Activated CD4-positive, CD25-positive, alpha-beta regulatory T cell (primary cell): ENCODE measurements around the gene KMT2B.

ENCODE experiments used
- DNase-seq, 4 experiments: peaks; one replicate each; lab custom pipeline; 2025; lab: John Stamatoyannopoulos, UW

Gene KMT2B

GRCh38 chr19:35780058-35780457, 62.3 kb downstream of the KMT2B start:
- DNase-seq, result no peak

DNA sequence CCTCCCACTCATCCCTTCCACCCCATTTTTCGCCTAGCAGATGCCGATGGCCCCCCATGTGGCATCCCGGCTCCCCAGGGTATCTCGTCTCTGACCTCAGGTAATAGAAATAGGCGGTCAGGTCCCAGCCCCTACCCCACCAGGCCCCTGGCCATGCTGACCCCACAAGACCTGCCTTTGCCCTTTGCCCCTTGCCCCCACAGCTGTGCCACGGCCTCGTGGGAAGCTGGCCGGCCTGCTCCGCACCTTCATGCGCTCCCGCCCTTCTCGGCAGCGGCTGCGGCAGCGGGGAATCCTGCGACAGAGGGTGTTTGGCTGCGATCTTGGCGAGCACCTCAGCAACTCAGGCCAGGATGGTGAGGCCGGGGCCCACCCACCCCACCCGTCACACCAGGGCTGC, 62.9 kb downstream of the KMT2B start:
- no peak for DNase-seq

DNA sequence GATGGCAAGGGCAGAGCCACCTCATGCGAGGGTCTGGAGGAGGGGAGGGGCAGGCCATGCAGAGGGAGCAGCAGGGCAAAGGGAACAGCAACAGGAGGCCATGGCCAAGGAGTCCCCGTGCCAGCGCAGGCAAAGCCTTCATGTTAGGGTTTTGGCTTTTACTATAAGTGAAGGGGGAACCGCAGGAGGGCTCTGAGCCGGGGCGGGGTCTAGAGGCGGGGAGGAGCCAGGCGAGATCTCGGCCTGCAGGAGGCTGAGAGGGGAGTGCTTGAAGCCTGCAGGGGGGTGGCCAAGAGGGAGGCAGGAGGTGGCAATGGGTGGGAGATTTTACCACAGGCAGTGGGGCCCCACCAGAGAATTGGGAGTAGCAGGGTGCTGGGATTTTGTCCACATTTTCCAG, 63.8 kb downstream of the KMT2B start:
- no peak for DNase-seq

GRCh38 chr19:35782589-35782988, 64.8 kb downstream of the KMT2B start:
- DNase-seq, result no peak

DNA sequence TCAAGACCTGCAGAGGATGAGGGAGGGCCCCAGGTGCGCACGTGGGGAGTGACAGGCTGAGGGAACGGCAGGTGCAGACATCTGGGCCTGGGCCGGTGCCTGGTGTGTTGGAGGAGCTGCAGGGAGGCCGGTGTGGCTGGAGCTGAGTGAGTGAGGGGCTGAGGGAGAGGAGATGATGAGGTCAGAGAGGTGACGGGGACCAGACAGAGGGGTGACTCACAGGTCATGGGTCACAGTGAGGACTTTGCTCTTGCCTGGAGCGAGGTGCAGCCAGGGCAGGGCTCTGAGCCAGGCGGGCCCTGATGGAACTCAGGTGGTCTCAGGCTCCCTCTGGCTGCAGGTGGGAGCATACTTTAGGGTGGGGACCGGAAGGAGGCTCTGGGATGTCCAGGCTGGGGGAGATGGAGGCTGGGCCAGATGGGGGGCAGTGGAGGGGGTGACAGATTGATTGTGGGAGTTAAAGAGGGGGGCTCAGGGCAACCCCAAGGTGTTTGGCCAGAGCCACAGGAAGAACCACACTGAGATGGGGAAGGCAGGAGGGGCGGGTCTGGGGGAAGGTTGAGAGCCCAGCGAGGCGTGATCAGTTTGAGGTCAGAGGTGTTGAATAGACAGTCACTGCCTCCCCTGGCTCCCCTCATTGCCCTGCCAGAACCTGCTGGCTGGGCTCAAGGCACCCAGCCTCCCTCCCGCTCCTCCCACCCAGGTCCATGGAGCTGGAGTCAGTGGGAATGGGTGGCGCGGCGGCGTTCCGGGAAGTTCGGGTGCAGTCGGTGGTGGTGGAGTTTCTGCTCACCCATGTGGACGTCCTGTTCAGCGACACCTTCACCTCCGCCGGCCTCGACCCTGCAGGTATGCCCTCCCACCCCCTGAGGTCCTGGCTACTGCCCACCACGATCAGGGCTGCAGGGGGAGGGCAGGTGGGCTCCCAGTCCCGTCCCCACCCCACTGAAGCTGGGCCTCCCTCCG, 65.9 kb downstream of the KMT2B start:
- DNase-seq, result no peak

- DNase-seq, result no peak
These were observed 66.9 kb downstream of the KMT2B start for GRCh38 chr19:35784503-35785338.

GRCh38 chr19:35785339-35785627, 67.5 kb downstream of the KMT2B start:
- DNase-seq, result no peak

DNA sequence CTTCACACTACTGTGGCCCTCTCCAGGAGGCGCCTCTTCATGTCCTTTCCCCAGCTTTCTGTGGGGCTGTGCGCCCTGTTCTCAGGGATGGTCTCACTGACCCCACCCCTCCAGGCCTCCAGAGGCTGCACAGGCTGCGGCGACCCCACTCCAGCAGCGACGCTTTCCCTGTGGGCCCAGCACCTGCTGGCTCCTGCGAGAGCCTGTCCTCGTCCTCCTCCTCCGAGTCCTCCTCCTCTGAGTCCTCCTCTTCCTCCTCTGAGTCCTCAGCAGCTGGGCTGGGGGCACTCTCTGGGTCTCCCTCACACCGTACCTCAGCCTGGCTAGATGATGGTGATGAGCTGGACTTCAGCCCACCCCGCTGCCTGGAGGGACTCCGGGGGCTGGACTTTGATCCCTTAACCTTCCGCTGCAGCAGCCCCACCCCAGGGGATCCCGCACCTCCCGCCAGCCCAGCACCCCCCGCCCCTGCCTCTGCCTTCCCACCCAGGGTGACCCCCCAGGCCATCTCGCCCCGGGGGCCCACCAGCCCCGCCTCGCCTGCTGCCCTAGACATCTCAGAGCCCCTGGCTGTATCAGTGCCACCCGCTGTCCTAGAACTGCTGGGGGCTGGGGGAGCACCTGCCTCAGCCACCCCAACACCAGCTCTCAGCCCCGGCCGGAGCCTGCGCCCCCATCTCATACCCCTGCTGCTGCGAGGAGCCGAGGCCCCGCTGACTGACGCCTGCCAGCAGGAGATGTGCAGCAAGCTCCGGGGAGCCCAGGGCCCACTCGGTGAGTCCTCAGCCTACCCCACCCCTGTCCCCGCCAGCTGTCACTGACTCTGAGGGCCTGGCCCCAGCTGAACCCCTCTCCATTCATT, 68.7 kb downstream of the KMT2B start:
- no peak for DNase-seq

- DNase-seq, result no peak
These were observed 69.5 kb downstream of the KMT2B start for GRCh38 chr19:35787227-35787799.
